ENCODE data around the gene NIPBL.

DNA sequence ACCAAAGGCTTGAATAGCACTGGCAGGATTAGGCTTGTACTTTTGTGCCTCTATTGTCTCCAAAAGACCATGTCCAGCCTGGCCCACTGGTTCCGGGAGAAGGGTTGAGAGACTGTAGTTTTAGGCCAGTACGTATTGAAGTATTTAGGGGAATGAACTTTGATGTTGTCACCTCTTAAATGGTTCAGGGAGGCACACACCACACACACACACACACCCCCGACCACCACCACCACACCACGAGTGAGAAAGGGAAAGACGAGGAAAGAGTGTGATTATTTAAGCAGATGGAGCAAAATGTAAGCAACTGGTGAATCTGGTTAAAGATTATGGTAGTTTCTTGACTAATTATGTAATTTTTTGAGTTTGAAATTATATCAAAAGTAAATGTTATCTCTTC is 61.6 kb downstream of the NIPBL start:
- TF ChIP-seq HDAC2 (IDR thresholded peaks at IDR 0.05; ENCODE audit: borderline replicate concordance in 1 of 2, low read depth in 2 of 2, low read length in 2 of 2) (no peak), EZH2 (IDR thresholded peaks at IDR 0.05; ENCODE audit: low read depth, low read length, severe bottlenecking) (no peak), POLR2AphosphoS5 (IDR thresholded peaks at IDR 0.05; ENCODE audit: low read depth, low read length) (no peak), GABPA (IDR thresholded peaks at IDR 0.05; ENCODE audit: borderline replicate concordance, insufficient read depth, low read length) (no peak)
- TF ChIP-seq, protein P1, sequence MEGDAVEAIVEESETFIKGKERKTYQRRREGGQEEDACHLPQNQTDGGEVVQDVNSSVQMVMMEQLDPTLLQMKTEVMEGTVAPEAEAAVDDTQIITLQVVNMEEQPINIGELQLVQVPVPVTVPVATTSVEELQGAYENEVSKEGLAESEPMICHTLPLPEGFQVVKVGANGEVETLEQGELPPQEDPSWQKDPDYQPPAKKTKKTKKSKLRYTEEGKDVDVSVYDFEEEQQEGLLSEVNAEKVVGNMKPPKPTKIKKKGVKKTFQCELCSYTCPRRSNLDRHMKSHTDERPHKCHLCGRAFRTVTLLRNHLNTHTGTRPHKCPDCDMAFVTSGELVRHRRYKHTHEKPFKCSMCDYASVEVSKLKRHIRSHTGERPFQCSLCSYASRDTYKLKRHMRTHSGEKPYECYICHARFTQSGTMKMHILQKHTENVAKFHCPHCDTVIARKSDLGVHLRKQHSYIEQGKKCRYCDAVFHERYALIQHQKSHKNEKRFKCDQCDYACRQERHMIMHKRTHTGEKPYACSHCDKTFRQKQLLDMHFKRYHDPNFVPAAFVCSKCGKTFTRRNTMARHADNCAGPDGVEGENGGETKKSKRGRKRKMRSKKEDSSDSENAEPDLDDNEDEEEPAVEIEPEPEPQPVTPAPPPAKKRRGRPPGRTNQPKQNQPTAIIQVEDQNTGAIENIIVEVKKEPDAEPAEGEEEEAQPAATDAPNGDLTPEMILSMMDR (IDR thresholded peaks at IDR 0.05; ENCODE audit: control extremely low read depth in 1 of 3, insufficient read depth in 1 of 3, low read depth in 1 of 3, low read length in 3 of 3) = no peak
- TF ChIP-seq, protein P2, sequence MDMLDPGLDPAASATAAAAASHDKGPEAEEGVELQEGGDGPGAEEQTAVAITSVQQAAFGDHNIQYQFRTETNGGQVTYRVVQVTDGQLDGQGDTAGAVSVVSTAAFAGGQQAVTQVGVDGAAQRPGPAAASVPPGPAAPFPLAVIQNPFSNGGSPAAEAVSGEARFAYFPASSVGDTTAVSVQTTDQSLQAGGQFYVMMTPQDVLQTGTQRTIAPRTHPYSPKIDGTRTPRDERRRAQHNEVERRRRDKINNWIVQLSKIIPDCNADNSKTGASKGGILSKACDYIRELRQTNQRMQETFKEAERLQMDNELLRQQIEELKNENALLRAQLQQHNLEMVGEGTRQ (IDR thresholded peaks at IDR 0.05; ENCODE audit: low read length) = no peak
- TF ChIP-seq, protein P3, sequence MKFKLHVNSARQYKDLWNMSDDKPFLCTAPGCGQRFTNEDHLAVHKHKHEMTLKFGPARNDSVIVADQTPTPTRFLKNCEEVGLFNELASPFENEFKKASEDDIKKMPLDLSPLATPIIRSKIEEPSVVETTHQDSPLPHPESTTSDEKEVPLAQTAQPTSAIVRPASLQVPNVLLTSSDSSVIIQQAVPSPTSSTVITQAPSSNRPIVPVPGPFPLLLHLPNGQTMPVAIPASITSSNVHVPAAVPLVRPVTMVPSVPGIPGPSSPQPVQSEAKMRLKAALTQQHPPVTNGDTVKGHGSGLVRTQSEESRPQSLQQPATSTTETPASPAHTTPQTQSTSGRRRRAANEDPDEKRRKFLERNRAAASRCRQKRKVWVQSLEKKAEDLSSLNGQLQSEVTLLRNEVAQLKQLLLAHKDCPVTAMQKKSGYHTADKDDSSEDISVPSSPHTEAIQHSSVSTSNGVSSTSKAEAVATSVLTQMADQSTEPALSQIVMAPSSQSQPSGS (IDR thresholded peaks at IDR 0.05; ENCODE audit: low read length) = no peak

All from H1 (cell line).